ENCODE results near the gene PAPSS2. TPM values are rescaled to one million over a fixed set of nuclear protein-coding genes. Genes with fewer than 3 reads are reported as not detected.

PAPSS2 gene
- total and polyA plus RNA-seq, 2 experiments from 2014 or later = 13.2 to 19.6 TPM

- TF ChIP-seq ZNF462 (CRISPR knock-in tag; IDR thresholded peaks at IDR 0.05) (no peak), EZH2 (IDR thresholded peaks at IDR 0.05; ENCODE audit: low read depth, unreplicated experiment) (no peak), POLR2AphosphoS5 (IDR thresholded peaks at IDR 0.05; ENCODE audit: low read depth) (no peak), CTCF (conservative IDR thresholded peaks at IDR 0.05; ENCODE audit: low read depth in 2 of 2) (no peak)
These were observed 37.5 kb downstream of the PAPSS2 start (continued) for GRCh38 chr10:87696922-87697745.

DNA sequence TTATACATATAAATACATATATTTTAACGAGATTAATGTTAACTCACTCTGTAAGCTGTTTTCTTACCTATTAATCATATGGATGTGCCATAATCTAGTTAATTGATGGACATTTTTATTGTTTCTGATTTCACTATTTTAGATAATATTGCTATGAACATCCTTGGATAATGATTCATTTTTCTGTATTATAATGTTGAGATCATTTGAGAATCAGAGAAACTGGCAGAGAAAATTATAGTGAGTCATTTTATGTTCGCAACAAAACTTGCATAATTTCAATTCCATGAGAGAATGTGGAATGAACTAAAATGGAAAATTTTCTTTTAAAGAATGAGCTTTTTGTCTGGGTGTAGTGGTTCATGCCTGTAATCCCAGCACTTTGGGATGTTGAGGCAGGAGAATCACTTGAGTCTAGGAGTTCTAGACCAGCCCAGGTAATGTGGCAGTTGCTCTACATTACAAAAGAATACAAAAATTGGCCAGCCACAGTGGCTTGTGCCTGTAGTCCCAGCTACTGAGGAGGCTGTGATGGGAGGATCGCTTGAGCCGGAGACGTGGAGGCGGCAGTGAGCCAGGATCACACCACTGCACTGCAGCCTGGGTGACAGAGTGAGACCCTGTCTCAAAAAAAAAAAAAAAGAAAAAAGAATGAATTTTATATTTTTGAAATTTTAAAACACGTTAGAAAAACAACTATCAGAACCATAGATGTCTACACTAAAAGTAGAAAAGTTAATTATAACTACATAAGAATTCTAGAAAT lies 40.5 kb downstream of the PAPSS2 start:
- Histone ChIP-seq H3K4me3 (no peak overlapping the region), H3F3A (replicated peaks; ENCODE audit: low read depth) (no peaks in the 10 kb centered on the region), H3K36me3 (ENCODE audit: insufficient read depth) (no peaks in the 10 kb centered on the region), H3K79me2 (replicated peaks; ENCODE audit: insufficient read depth) (no peaks in the 10 kb centered on the region), H3K27ac (ENCODE audit: low read depth) (no peak overlapping the region), H3K9me2 (ENCODE audit: insufficient read depth) (no peaks in the 10 kb centered on the region), H4K20me1 (replicated peaks; ENCODE audit: insufficient read depth) (no peaks in the 10 kb centered on the region), H2AFZ (no peak overlapping the region), H3K4me1 (ENCODE audit: insufficient read depth) (no peaks in the 10 kb centered on the region), H3K4me2 (no peak overlapping the region), H3K27me3 (ENCODE audit: insufficient read depth) (no peaks in the 10 kb centered on the region)
- Mint-ChIP-seq H3K36me3 (ENCODE audit: low read depth) (no peaks in the 10 kb centered on the region), H3K27me3 (ENCODE audit: insufficient read depth, low read depth, poor library complexity) (peaks cover 4% of the 10 kb centered on the region), H3K4me1 (peaks cover 5% of the 10 kb centered on the region; the same call in 2 of the 3 replicates), H3K9me3 (no peaks in the 10 kb centered on the region), H3K4me3 (no peak overlapping the region), H3K27ac (no peak overlapping the region)
- DNase-seq (ENCODE audit: low spot score) = no peak
- ATAC-seq = no peak
- TF ChIP-seq CREB1 (CRISPR knock-in tag; IDR thresholded peaks at IDR 0.05; ENCODE audit: low read depth) (no peak), ZNF114 (CRISPR knock-in tag; IDR thresholded peaks at IDR 0.05) (no peak), ETS1 (IDR thresholded peaks at IDR 0.05) (no peak), CTCF (conservative IDR thresholded peaks at IDR 0.05; ENCODE audit: low read depth in 2 of 2) (no peak)

All from GM23338 (cell line).